NOMO-1 treated with dmso at 0.1 percent for 144 hours (cell line): ENCODE results near the gene ASAP2.

Experiments
- DNase-seq: peaks from one replicate; lab custom pipeline; 2025; ENCODE audit not compliant: unreplicated experiment; lab: John Stamatoyannopoulos, UW

The ASAP2 gene

GRCh38 chr2:9374071-9374730, 167.6 kb downstream of the ASAP2 start:
- no peak for DNase-seq

DNA sequence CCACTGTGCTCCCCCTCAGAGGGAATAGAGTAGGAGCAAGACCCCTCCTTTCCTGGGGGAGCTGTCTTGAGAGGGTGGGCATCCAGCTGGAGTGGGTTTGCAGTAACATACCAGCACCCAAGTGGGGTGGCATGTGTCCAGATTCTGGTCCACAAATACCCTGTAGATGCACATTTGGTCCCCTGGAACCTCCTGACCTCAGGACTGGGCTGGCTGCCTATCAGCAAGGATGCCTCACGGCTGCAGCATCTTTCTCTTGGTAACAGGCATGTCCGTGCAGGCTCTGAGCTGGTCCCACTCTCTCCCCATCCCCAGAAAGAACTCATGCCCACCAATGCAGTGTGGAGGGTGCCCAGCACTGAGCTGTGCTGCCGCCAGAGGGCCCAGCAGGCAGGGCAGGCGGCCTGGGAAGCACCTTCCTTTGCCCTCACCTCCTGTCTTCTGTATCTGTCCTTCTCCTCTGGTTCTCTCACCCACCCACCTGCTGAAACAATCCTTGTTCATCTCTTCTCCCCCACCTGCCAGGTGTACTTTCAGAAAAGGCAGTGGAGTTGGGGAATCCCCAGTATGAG, 169.3 kb downstream of the ASAP2 start:
- no peak for DNase-seq

DNA sequence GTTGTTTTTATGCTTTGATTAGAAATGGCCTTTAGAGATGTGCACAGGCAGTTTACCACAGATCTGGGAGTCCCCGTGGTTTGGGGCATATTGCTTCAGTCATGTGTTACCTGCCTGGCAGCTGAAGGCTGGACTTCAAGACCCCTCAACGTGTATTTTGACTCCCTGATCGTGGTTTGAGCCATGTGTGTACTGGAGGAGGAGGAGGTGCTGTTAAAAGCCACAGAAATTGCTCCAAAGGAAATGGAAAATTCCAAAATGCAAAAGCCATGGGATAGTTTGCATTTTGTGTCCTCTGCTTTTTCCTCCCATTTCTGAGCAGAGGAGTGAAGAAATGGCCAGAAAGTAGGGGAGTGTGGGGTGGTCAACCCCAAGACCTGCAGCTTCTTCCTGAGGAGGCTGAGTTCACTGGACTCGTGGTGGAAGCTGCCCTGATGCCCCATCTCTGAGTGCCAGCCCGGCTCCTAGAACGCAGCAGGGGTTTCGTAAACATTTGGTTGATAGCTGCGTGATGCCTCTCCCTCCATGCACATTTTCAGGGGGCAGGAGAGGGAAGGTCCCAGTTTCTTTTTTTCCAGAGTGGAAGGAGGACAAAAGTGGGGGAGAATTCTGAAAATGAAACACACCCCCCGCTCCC, 171.0 kb downstream of the ASAP2 start:
- no peak for DNase-seq

DNA sequence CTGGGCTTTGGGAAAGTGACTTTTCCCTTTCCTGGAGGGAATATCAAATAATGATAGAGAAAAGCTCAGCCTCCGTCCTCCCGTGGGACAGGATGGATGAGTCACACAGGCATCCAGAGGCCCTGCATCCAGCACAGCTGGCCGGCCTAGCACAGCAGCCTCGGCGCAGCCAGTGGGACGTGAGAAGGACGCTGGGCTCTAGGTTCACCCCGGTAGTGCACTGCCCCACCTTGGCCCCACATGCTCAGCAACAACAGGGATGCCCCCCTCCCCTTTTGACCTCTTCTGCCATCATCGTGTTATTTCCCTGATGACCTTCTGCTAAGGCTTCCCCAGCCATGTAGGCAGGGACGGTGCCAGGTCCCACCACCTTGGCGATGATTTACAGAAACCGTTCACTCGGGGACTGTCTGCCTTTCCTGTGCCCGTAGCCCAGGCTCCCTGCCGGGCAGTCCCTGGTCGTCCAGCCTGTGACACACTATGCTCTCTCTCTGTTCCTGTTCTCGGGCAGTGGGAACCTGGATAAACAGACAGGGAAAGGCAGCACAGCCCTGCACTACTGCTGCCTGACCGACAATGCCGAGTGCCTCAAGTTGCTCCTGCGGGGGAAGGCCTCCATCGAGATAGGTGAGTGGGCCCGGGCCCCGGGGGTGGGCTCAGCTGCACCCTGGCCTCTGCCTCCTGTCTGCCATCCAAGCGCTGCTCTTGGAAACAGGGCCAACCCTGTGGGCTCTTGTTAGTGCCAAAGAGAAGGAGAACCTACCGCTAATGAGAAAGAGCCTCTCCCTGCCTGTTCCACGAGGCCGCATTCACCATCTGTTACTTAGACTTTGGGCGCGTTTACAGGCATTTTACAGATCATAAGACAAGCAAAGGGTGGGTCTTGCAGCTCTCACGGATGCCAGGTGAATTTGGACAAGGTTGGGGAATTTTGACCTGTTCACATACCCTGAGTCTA, 172.1 kb downstream of the ASAP2 start:
- no peak for DNase-seq

DNA sequence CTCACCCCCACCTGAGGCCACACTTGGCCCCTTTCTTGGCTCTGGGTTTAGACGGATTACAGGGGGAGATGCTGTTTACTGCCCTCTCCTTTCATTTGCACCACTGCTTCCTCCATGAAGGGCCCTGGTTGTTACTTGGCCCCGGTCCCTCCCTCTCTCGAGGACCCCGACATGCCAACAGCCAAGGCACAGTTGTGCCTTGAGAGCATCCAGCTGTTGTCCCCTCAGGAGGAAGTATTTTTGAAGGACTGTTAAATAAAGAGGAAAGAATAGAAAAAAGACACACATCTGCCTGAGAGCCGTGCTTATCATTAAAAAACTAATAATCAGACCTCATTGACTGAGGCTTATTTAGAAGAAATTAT, 172.8 kb downstream of the ASAP2 start:
- DNase-seq = no peak

GRCh38 chr2:9380702-9381628, 174.4 kb downstream of the ASAP2 start:
- no peak for DNase-seq

DNA sequence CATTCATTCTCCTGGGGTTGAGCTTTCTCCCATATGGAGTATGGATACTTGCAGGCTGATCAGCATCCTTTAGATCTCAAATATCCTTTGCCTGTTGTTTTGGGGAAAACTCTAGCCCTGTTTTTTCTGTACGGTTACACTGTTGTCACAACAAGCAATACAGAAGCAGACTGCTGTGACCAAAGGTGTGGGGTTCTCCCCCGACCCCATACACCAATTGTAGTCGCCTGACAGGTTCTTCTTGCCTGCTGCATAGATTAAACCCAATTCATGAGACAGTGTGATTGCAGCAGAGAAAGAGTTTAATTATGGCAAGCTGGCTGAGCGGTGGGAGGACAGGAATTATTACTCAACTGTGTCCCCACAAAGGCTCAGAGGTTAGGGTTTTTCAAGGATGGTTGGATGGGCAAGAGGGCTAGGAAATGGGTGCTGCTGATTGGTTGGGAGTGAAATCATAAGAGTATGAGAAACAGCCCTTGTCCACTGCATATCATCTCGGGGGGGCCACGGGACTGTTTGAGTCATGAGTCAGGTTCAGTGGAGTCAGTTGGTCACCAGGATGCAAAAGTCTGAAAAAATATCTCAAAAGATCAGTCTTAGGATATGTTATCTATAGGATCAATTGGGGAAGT, 176.1 kb downstream of the ASAP2 start:
- no peak for DNase-seq

- DNase-seq = no peak
These were observed 177.9 kb downstream of the ASAP2 start for GRCh38 chr2:9384521-9384920.

DNA sequence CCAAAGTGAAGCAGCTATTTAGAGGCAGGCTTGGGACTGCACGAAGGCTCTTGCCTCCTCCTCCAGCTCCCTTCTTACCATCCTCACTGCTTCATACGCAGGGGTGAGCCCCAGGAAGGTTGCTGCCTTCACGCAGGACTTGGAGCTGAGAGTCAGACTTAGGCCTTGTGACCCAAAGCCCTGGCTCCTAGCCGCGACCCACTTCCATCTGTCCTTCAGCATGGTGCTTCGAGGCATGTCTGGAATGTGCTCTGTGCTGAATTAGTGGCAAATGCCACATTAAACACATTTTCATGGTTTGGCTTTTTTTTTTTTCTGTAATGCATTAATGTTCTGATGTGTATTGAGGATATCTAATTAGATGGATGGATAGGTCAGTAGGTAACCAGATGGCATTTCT, 179.2 kb downstream of the ASAP2 start:
- DNase-seq = no peak

- DNase-seq = no peak
These were observed 181.6 kb downstream of the ASAP2 start for GRCh38 chr2:9388199-9388681.

GRCh38 chr2:9388950-9389911, 182.6 kb downstream of the ASAP2 start:
- DNase-seq = no peak

GRCh38 chr2:9390151-9390850, 183.7 kb downstream of the ASAP2 start:
- no peak for DNase-seq

- DNase-seq = no peak
These were observed 184.4 kb downstream of the ASAP2 start for GRCh38 chr2:9390991-9391390.

DNA sequence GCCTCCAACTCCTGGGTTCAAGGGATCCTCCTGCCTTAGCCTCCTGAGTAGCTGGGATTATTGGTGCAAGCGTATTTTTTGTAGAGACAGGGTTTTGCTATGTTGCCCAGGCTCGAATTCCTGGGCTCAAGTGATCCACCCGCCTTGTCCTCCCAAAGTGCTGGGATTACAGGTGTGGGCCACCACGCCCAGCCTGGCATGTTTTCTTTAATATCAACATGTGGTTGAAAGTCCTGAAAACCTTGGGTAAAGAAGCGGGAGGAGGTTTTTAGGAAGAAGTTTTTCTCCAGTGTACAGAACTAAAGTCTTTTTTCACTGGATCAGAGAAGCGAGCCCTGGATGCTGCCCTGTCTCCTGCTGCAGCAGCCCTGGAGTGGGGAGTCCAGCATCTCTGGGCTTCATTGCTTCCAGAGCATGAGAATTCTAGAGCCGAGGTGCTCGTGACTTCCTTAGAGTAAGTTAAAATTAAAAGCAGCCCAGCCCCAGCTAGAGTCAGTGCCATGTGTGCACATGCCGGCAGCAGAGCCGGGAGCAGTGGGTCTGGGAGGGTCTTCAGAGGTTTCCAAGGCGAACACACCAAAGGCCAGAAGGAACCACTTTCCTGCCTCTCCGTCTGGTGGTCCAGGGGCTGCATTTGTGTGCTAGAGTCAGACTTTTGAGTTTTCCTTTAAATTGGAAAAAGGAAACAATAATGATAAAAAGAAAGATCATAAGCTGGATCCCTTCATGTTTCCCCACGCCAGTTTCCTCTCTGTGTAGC, 185.5 kb downstream of the ASAP2 start:
- DNase-seq = no peak

GRCh38 chr2:9392898-9393765, 186.5 kb downstream of the ASAP2 start:
- DNase-seq = no peak

DNA sequence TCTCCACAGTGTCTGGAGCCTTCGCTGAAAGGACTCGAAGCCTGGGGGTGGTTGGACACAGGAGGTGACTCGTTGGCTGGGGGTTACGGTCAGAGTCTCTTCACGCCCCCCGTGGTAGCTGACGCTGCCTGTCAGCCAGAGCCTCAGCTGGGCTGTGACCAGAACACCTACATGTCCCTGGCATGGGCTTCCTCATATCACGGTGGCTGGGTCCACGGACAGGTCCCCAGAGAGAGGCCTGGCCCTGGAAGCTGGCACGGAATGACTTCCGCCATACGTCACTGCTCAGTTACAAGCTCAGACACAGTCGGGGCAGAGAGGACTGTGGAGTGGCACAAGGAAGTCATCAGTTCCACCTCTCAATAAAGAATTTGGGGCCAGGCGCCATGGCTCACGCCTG, 188.2 kb downstream of the ASAP2 start:
- no peak for DNase-seq
